ENCODE results near the gene SPG7. TPM values are rescaled to one million over a fixed set of nuclear protein-coding genes. Genes with fewer than 3 reads are reported as not detected.

SPG7 gene
- total RNA-seq, 4 donors from 2014 or later: 102 to 178 (median 127) TPM

- no peak for DNase-seq (ENCODE audit: low spot score in 2 of 2)
- no peak overlapping the region for H3K4me3 ChIP-seq
- peaks cover 0 to 19% (median 8%) of the 10 kb centered on the region in 4 donors for H3K4me1 ChIP-seq
- no peaks in the 10 kb centered on the region for H3K9me3 ChIP-seq
- peak overlapping the region in 2 of 4 donors; percentile 53 to 73 for H3K27ac ChIP-seq
- whole genome bisulfite sequencing, 2 donors: 92% methylated on average over 24 of the region's 24 CpGs
- H3K36me3 ChIP-seq: peaks cover 2 to 83% (median 7%) of the 10 kb centered on the region in 3 donors
- TF ChIP-seq POLR2A (IDR thresholded peaks at IDR 0.05) (no peak), CTCF (IDR thresholded peaks at IDR 0.05) (no peak), EP300 (IDR thresholded peaks at IDR 0.05) (no peak)
- no peaks in the 10 kb centered on the region for H3K27me3 ChIP-seq
These were observed 28.2 kb downstream of the SPG7 start for GRCh38 chr16:89536371-89536770.

DNA sequence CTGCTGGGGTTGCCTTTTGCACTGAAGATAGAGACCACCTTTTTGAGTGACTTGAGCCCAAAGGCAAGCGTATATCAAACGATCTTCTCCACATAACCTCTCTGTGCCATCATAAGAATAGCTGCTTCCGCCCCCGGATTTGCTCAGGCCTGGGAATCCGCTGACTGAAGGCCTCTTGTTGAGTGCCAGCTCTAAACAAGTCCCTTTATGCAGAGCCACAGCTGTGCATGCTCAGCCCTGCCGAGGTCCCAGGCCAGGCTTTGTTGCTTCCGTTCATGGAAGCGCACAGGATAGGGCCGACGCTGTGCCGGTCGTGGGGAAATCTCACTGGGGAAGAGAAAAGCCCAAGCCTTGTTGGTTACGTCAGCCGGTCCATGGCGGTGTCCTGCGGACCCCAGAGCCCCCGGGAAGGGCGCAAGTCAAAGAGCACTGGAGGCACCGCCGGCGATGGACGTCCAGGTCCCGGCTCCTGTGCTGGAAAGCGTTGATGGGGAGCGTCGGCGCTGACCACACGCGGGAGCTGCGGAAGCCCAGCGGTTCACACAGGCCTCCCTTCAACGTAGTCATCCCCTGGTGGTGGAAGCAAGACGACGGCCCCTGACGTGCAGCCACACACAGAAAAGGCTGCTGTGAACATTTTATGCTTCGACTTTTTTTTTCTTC is 28.8 kb downstream of the SPG7 start:
- Histone ChIP-seq H3K9me3 (no peaks in the 10 kb centered on the region), H3K4me3 (no peak overlapping the region), H3K27ac (peak overlapping the region in 2 of 4 donors; percentile 53 to 73), H3K36me3 (peaks cover 0 to 83% (median 9%) of the 10 kb centered on the region in 3 donors), H3K27me3 (no peaks in the 10 kb centered on the region), H3K4me1 (peaks cover 0 to 19% (median 8%) of the 10 kb centered on the region in 4 donors)
- 52 to 54% methylated on average over 33 to 36 of the region's 36 CpGs for WGBS, 2 donors
- TF ChIP-seq EP300 (IDR thresholded peaks at IDR 0.05): peak in 1 of 2 donors; percentile 22
- TF ChIP-seq POLR2A (IDR thresholded peaks at IDR 0.05): no peak
- TF ChIP-seq CTCF (IDR thresholded peaks at IDR 0.05): peak in 1 of 5 experiments; percentile 14
- DNase-seq (ENCODE audit: low spot score in 2 of 2): no peak

- 79 to 82% methylated on average over 6 to 7 of the region's 7 CpGs for WGBS, 2 donors
These were observed 29.3 kb downstream of the SPG7 start for GRCh38 chr16:89537549-89537925.

GRCh38 chr16:89538286-89538685 is 30.1 kb downstream of the SPG7 start:
- TF ChIP-seq CTCF (IDR thresholded peaks at IDR 0.05) (no peak), POLR2A (IDR thresholded peaks at IDR 0.05) (no peak), EP300 (IDR thresholded peaks at IDR 0.05) (no peak)
- Histone ChIP-seq H3K27ac (no peak overlapping the region), H3K4me1 (peaks cover 0 to 19% (median 8%) of the 10 kb centered on the region in 4 donors), H3K36me3 (peaks cover 0 to 80% (median 9%) of the 10 kb centered on the region in 3 donors), H3K4me3 (no peak overlapping the region), H3K27me3 (no peaks in the 10 kb centered on the region), H3K9me3 (no peaks in the 10 kb centered on the region)
- DNase-seq (ENCODE audit: low spot score in 2 of 2): no peak
- WGBS, 2 donors: 93 to 96% methylated on average over 10 to 12 of the region's 12 CpGs

More at GRCh38 chr16:89537549-89537925, 29.3 kb downstream of the SPG7 start:
- TF ChIP-seq CTCF (IDR thresholded peaks at IDR 0.05): no peak
- no peak for TF ChIP-seq EP300 (IDR thresholded peaks at IDR 0.05)
- no peak for TF ChIP-seq POLR2A (IDR thresholded peaks at IDR 0.05)
- no peaks in the 10 kb centered on the region for H3K9me3 ChIP-seq
- peaks cover 0 to 19% (median 8%) of the 10 kb centered on the region in 4 donors for H3K4me1 ChIP-seq
- H3K4me3 ChIP-seq: no peak overlapping the region
- H3K27me3 ChIP-seq: no peaks in the 10 kb centered on the region
- H3K36me3 ChIP-seq: peaks cover 0 to 83% (median 9%) of the 10 kb centered on the region in 3 donors
- DNase-seq (ENCODE audit: low spot score in 2 of 2): no peak
- peak overlapping the region in 2 of 4 donors; percentile 53 to 73 for H3K27ac ChIP-seq

DNA sequence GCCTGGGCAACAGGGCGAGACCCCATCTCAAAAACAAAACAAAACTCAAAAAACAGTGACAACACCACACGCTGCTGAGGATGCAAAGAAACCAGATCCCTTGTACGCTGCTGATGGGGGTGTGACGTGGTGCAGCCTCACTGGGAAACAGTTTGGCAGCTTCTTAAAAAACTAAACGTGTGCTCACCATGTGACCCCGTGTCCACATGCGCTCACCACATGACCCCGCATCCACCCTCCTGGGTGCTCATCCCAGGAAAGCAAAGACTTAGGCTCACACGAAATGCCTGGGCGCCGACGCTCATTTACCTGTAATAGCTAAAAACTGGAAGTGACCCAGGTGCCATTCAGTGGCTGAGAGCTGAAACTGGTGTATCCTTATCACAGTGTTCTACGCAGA is 32.4 kb downstream of the SPG7 start:
- Histone ChIP-seq H3K4me1 (peaks cover 0 to 14% (median 4%) of the 10 kb centered on the region in 4 donors), H3K9me3 (no peaks in the 10 kb centered on the region), H3K4me3 (no peak overlapping the region), H3K27ac (no peak overlapping the region), H3K36me3 (peaks cover 0 to 80% (median 9%) of the 10 kb centered on the region in 3 donors), H3K27me3 (no peaks in the 10 kb centered on the region)
- 89 to 93% methylated on average over 13 of the region's 13 CpGs for WGBS, 2 donors
- no peak for DNase-seq (ENCODE audit: low spot score in 2 of 2)
- no peak for TF ChIP-seq EP300 (IDR thresholded peaks at IDR 0.05)
